ENCODE measurements around the gene ECT2L. TPM values are rescaled to one million over a fixed set of nuclear protein-coding genes. Genes with fewer than 3 reads are reported as not detected.

The ECT2L gene
- polyA plus RNA-seq, 1 donor: 0.13 TPM

GRCh38 chr6:138776659-138777058 lies 19.2 kb upstream of the ECT2L start:
- peaks cover 17% of the 10 kb centered on the region for H3K36me3 ChIP-seq (ENCODE audit: control insufficient read depth, insufficient read depth, low read length)
- H3K4me3 ChIP-seq (ENCODE audit: low read length): no peak overlapping the region
- H3K4me1 ChIP-seq (ENCODE audit: control insufficient read depth, insufficient read depth, low read length): peaks cover 4% of the 10 kb centered on the region
- no peaks in the 10 kb centered on the region for H3K9me3 ChIP-seq (ENCODE audit: control insufficient read depth, low read depth, low read length)
- no peak overlapping the region for H3K27ac ChIP-seq (ENCODE audit: low read length)
- H3K27me3 ChIP-seq (ENCODE audit: control insufficient read depth, insufficient read depth, low read length): no peaks in the 10 kb centered on the region
- DNase-seq: no peak
- no CpG with 5 or more reads among the region's 1 CpG for WGBS (ENCODE audit: insufficient coverage, low lambda C conversion rate)

GRCh38 chr6:138778331-138778730 lies 17.6 kb upstream of the ECT2L start:
- DNase-seq: no peak
- WGBS (ENCODE audit: insufficient coverage, low lambda C conversion rate): 92% methylated on average over 4 of the region's 6 CpGs
- peaks cover 23% of the 10 kb centered on the region for H3K36me3 ChIP-seq (ENCODE audit: control insufficient read depth, insufficient read depth, low read length)
- no peaks in the 10 kb centered on the region for H3K27me3 ChIP-seq (ENCODE audit: control insufficient read depth, insufficient read depth, low read length)
- H3K4me3 ChIP-seq (ENCODE audit: low read length): no peak overlapping the region
- H3K27ac ChIP-seq (ENCODE audit: low read length): no peak overlapping the region
- H3K4me1 ChIP-seq (ENCODE audit: control insufficient read depth, insufficient read depth, low read length): peaks cover 4% of the 10 kb centered on the region
- no peaks in the 10 kb centered on the region for H3K9me3 ChIP-seq (ENCODE audit: control insufficient read depth, low read depth, low read length)

GRCh38 chr6:138782243-138782642 lies 13.6 kb upstream of the ECT2L start:
- no peak for DNase-seq
- Histone ChIP-seq H3K36me3 (ENCODE audit: control insufficient read depth, insufficient read depth, low read length) (peaks cover 27% of the 10 kb centered on the region), H3K4me1 (ENCODE audit: control insufficient read depth, insufficient read depth, low read length) (no peaks in the 10 kb centered on the region), H3K9me3 (ENCODE audit: control insufficient read depth, low read depth, low read length) (no peaks in the 10 kb centered on the region), H3K27me3 (ENCODE audit: control insufficient read depth, insufficient read depth, low read length) (no peaks in the 10 kb centered on the region), H3K27ac (ENCODE audit: low read length) (no peak overlapping the region), H3K4me3 (ENCODE audit: low read length) (no peak overlapping the region)
- WGBS (ENCODE audit: insufficient coverage, low lambda C conversion rate): 97% methylated on average over 4 of the region's 4 CpGs

- DNase-seq: no peak
- Histone ChIP-seq H3K9me3 (ENCODE audit: control insufficient read depth, low read depth, low read length) (no peaks in the 10 kb centered on the region), H3K27me3 (ENCODE audit: control insufficient read depth, insufficient read depth, low read length) (no peaks in the 10 kb centered on the region), H3K27ac (ENCODE audit: low read length) (no peak overlapping the region), H3K36me3 (ENCODE audit: control insufficient read depth, insufficient read depth, low read length) (peaks cover 33% of the 10 kb centered on the region), H3K4me1 (ENCODE audit: control insufficient read depth, insufficient read depth, low read length) (no peaks in the 10 kb centered on the region), H3K4me3 (ENCODE audit: low read length) (no peak overlapping the region)
- no CpG with 5 or more reads among the region's 4 CpGs for WGBS (ENCODE audit: insufficient coverage, low lambda C conversion rate)
These were observed 10.8 kb upstream of the ECT2L start for GRCh38 chr6:138785079-138785478.

- Histone ChIP-seq H3K4me1 (ENCODE audit: control insufficient read depth, insufficient read depth, low read length) (no peaks in the 10 kb centered on the region), H3K36me3 (ENCODE audit: control insufficient read depth, insufficient read depth, low read length) (peaks cover 27% of the 10 kb centered on the region), H3K27ac (ENCODE audit: low read length) (no peak overlapping the region), H3K27me3 (ENCODE audit: control insufficient read depth, insufficient read depth, low read length) (no peaks in the 10 kb centered on the region), H3K9me3 (ENCODE audit: control insufficient read depth, low read depth, low read length) (no peaks in the 10 kb centered on the region), H3K4me3 (ENCODE audit: low read length) (no peak overlapping the region)
- DNase-seq: no peak
- WGBS (ENCODE audit: insufficient coverage, low lambda C conversion rate): 100% methylated on average over 1 of the region's 3 CpGs
These were observed 9.9 kb upstream of the ECT2L start for GRCh38 chr6:138785980-138786379.

GRCh38 chr6:138787138-138787537 lies 8.7 kb upstream of the ECT2L start:
- no CpG with 5 or more reads among the region's 1 CpG for whole genome bisulfite sequencing (ENCODE audit: insufficient coverage, low lambda C conversion rate)
- Histone ChIP-seq H3K27me3 (ENCODE audit: control insufficient read depth, insufficient read depth, low read length) (no peaks in the 10 kb centered on the region), H3K27ac (ENCODE audit: low read length) (no peak overlapping the region), H3K36me3 (ENCODE audit: control insufficient read depth, insufficient read depth, low read length) (peaks cover 18% of the 10 kb centered on the region), H3K4me3 (ENCODE audit: low read length) (no peak overlapping the region), H3K9me3 (ENCODE audit: control insufficient read depth, low read depth, low read length) (no peaks in the 10 kb centered on the region), H3K4me1 (ENCODE audit: control insufficient read depth, insufficient read depth, low read length) (no peaks in the 10 kb centered on the region)
- DNase-seq: no peak

- H3K27me3 ChIP-seq (ENCODE audit: control insufficient read depth, insufficient read depth, low read length): no peaks in the 10 kb centered on the region
- no peaks in the 10 kb centered on the region for H3K36me3 ChIP-seq (ENCODE audit: control insufficient read depth, insufficient read depth, low read length)
- no peak overlapping the region for H3K27ac ChIP-seq (ENCODE audit: low read length)
- H3K4me3 ChIP-seq (ENCODE audit: low read length): no peak overlapping the region
- DNase-seq: no peak
- whole genome bisulfite sequencing (ENCODE audit: insufficient coverage, low lambda C conversion rate): no CpG with 5 or more reads among the region's 2 CpGs
- no peaks in the 10 kb centered on the region for H3K4me1 ChIP-seq (ENCODE audit: control insufficient read depth, insufficient read depth, low read length)
- no peaks in the 10 kb centered on the region for H3K9me3 ChIP-seq (ENCODE audit: control insufficient read depth, low read depth, low read length)
These were observed 884 bp downstream of the ECT2L start for GRCh38 chr6:138796771-138797170.

- DNase-seq: no peak
- Histone ChIP-seq H3K4me3 (ENCODE audit: low read length) (no peak overlapping the region), H3K36me3 (ENCODE audit: control insufficient read depth, insufficient read depth, low read length) (no peaks in the 10 kb centered on the region), H3K27me3 (ENCODE audit: control insufficient read depth, insufficient read depth, low read length) (no peaks in the 10 kb centered on the region), H3K27ac (ENCODE audit: low read length) (no peak overlapping the region), H3K9me3 (ENCODE audit: control insufficient read depth, low read depth, low read length) (no peaks in the 10 kb centered on the region), H3K4me1 (ENCODE audit: control insufficient read depth, insufficient read depth, low read length) (no peaks in the 10 kb centered on the region)
- WGBS (ENCODE audit: insufficient coverage, low lambda C conversion rate): 85% methylated on average over 2 of the region's 4 CpGs
These were observed 2.0 kb downstream of the ECT2L start for GRCh38 chr6:138797806-138798446.

- Histone ChIP-seq H3K9me3 (ENCODE audit: control insufficient read depth, low read depth, low read length) (no peaks in the 10 kb centered on the region), H3K4me1 (ENCODE audit: control insufficient read depth, insufficient read depth, low read length) (no peaks in the 10 kb centered on the region), H3K27ac (ENCODE audit: low read length) (no peak overlapping the region), H3K36me3 (ENCODE audit: control insufficient read depth, insufficient read depth, low read length) (no peaks in the 10 kb centered on the region), H3K4me3 (ENCODE audit: low read length) (no peak overlapping the region), H3K27me3 (ENCODE audit: control insufficient read depth, insufficient read depth, low read length) (no peaks in the 10 kb centered on the region)
- no peak for DNase-seq
- no CpG with 5 or more reads among the region's 2 CpGs for WGBS (ENCODE audit: insufficient coverage, low lambda C conversion rate)
These were observed 4.7 kb downstream of the ECT2L start for GRCh38 chr6:138800377-138801150.

GRCh38 chr6:138803331-138803730 lies 7.4 kb downstream of the ECT2L start:
- Histone ChIP-seq H3K9me3 (ENCODE audit: control insufficient read depth, low read depth, low read length) (no peaks in the 10 kb centered on the region), H3K27me3 (ENCODE audit: control insufficient read depth, insufficient read depth, low read length) (no peaks in the 10 kb centered on the region), H3K4me3 (ENCODE audit: low read length) (no peak overlapping the region), H3K36me3 (ENCODE audit: control insufficient read depth, insufficient read depth, low read length) (no peaks in the 10 kb centered on the region), H3K27ac (ENCODE audit: low read length) (peak overlapping the region; percentile 11), H3K4me1 (ENCODE audit: control insufficient read depth, insufficient read depth, low read length) (no peaks in the 10 kb centered on the region)
- DNase-seq: no peak
- WGBS (ENCODE audit: insufficient coverage, low lambda C conversion rate): 100% methylated on average over 1 of the region's 2 CpGs

GRCh38 chr6:138803861-138804260 lies 8.0 kb downstream of the ECT2L start:
- Histone ChIP-seq H3K36me3 (ENCODE audit: control insufficient read depth, insufficient read depth, low read length) (no peaks in the 10 kb centered on the region), H3K4me3 (ENCODE audit: low read length) (no peak overlapping the region), H3K27ac (ENCODE audit: low read length) (no peak overlapping the region), H3K9me3 (ENCODE audit: control insufficient read depth, low read depth, low read length) (no peaks in the 10 kb centered on the region), H3K4me1 (ENCODE audit: control insufficient read depth, insufficient read depth, low read length) (no peaks in the 10 kb centered on the region), H3K27me3 (ENCODE audit: control insufficient read depth, insufficient read depth, low read length) (no peaks in the 10 kb centered on the region)
- DNase-seq: peak in 1 of 2 donors; percentile 14
- 100% methylated on average over 3 of the region's 4 CpGs for WGBS (ENCODE audit: insufficient coverage, low lambda C conversion rate)
